ENCODE results near the gene MARVELD3.
"Not testable (repeated sequence)": the region's sequence is repeated elsewhere in the genome, so short reads cannot be mapped to it uniquely, and the experiment has no call there.

The MARVELD3 gene

DNA sequence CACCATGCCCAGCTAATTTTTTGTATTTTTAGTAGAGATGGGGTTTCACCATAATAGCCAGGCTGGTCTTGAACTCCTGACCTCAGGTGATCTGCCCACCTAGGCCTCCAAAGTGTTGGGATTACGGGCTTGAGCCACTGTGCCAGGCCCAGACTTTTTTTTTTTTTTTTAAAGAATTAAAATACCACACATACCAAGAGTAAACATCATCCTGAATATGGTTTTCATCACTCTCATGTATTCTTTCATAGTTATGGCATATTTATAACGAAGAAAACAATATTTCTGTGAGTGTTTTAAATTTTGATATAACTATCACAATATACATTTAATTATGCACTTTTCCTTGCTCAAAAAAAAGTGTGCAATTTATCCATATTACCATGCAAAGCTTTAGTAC, 48.2 kb downstream of the MARVELD3 start:
- TF ChIP-seq LEF1 (IDR thresholded peaks at IDR 0.05; ENCODE audit: borderline replicate concordance) (no peak), TARDBP (IDR thresholded peaks at IDR 0.05) (no peak), FOXA1 (IDR thresholded peaks at IDR 0.05) (no peak), BHLHE40 (IDR thresholded peaks at IDR 0.05; ENCODE audit: borderline replicate concordance) (no peak), CTBP1 (IDR thresholded peaks at IDR 0.05; ENCODE audit: borderline replicate concordance) (no peak), ZNF384 (IDR thresholded peaks at IDR 0.05) (no peak), SUZ12 (IDR thresholded peaks at IDR 0.05) (no peak), FOXK2 (IDR thresholded peaks at IDR 0.05) (no peak), SP1 (IDR thresholded peaks at IDR 0.05) (no peak), FOXM1 (IDR thresholded peaks at IDR 0.05; ENCODE audit: borderline replicate concordance) (no peak), ARNT (IDR thresholded peaks at IDR 0.05) (no peak), L3MBTL2 (conservative IDR thresholded peaks at IDR 0.05) (no peak), ELF4 (IDR thresholded peaks at IDR 0.05) (no peak)
- TF ChIP-seq, protein P1, sequence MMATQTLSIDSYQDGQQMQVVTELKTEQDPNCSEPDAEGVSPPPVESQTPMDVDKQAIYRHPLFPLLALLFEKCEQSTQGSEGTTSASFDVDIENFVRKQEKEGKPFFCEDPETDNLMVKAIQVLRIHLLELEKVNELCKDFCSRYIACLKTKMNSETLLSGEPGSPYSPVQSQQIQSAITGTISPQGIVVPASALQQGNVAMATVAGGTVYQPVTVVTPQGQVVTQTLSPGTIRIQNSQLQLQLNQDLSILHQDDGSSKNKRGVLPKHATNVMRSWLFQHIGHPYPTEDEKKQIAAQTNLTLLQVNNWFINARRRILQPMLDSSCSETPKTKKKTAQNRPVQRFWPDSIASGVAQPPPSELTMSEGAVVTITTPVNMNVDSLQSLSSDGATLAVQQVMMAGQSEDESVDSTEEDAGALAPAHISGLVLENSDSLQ (IDR thresholded peaks at IDR 0.05): no peak
- POLR2A ChIA-PET: no interaction called here
- CTCF ChIA-PET: no interaction called here
- DNase-seq (ENCODE audit: extremely low spot score): no peak

DNA sequence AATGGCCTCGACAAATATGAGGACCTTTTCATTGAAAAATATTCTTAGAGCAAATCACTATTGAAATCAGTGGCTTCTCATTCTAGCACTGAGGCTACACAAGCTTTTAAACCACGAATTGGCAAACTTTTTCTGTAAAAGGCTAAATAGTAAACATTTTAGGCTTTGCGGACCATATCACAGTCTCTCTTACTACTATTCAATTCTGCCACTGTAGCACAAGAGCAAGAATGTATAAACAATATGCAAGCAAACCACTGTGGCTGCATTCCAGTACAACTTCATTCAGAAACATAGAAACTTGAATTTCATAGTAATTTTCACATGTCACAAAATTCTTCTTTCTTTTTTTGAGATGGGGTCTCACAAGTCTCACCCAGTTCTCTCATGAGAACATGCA, 49.4 kb downstream of the MARVELD3 start:
- TF ChIP-seq ZNF384 (IDR thresholded peaks at IDR 0.05) (no peak), FOXM1 (IDR thresholded peaks at IDR 0.05; ENCODE audit: borderline replicate concordance) (no peak), HDGF (IDR thresholded peaks at IDR 0.05; ENCODE audit: borderline replicate concordance) (no peak), SUZ12 (IDR thresholded peaks at IDR 0.05) (no peak), L3MBTL2 (conservative IDR thresholded peaks at IDR 0.05) (no peak), CTBP1 (IDR thresholded peaks at IDR 0.05; ENCODE audit: borderline replicate concordance) (no peak), FOXK2 (IDR thresholded peaks at IDR 0.05) (no peak), FOXA1 (IDR thresholded peaks at IDR 0.05) (no peak), SP1 (IDR thresholded peaks at IDR 0.05) (no peak), NFRKB (IDR thresholded peaks at IDR 0.05) (no peak), TARDBP (IDR thresholded peaks at IDR 0.05) (no peak)
- TF ChIP-seq, protein P1 (IDR thresholded peaks at IDR 0.05): no peak
- CTCF ChIA-PET: no interaction called here
- POLR2A ChIA-PET: no interaction called here
- no peak for DNase-seq (ENCODE audit: extremely low spot score)

GRCh38 chr16:71676236-71676635, 50.3 kb downstream of the MARVELD3 start:
- TF ChIP-seq ZNF384 (IDR thresholded peaks at IDR 0.05) (no peak), SP1 (IDR thresholded peaks at IDR 0.05) (no peak), LEF1 (IDR thresholded peaks at IDR 0.05; ENCODE audit: borderline replicate concordance) (no peak), TARDBP (IDR thresholded peaks at IDR 0.05) (no peak), FOXM1 (IDR thresholded peaks at IDR 0.05; ENCODE audit: borderline replicate concordance) (no peak), ARNT (IDR thresholded peaks at IDR 0.05) (no peak), HDGF (IDR thresholded peaks at IDR 0.05; ENCODE audit: borderline replicate concordance) (no peak), BHLHE40 (IDR thresholded peaks at IDR 0.05; ENCODE audit: borderline replicate concordance) (no peak), SUZ12 (IDR thresholded peaks at IDR 0.05) (no peak), ELF4 (IDR thresholded peaks at IDR 0.05) (no peak), FOXA1 (IDR thresholded peaks at IDR 0.05) (no peak), NFRKB (IDR thresholded peaks at IDR 0.05) (no peak), FOXK2 (IDR thresholded peaks at IDR 0.05) (no peak), L3MBTL2 (conservative IDR thresholded peaks at IDR 0.05) (no peak), CTBP1 (IDR thresholded peaks at IDR 0.05; ENCODE audit: borderline replicate concordance) (no peak)
- TF ChIP-seq, protein P1 (IDR thresholded peaks at IDR 0.05): no peak
- no peak for DNase-seq (ENCODE audit: extremely low spot score)
- ChIA-PET CTCF (interaction anchor here (0.9 kb wide), 1 partner anchor 11 kb away, joined by 3 read pairs; no protein-coding TSS in a partner anchor), POLR2A (no interaction called here)

GRCh38 chr16:71681360-71681759, 55.4 kb downstream of the MARVELD3 start:
- no peak for DNase-seq (ENCODE audit: extremely low spot score)
- ChIA-PET CTCF (interaction anchor here (1.2 kb wide), 1 partner anchor 9 kb away, joined by 3 read pairs; no protein-coding TSS in a partner anchor), POLR2A (no interaction called here)
- TF ChIP-seq L3MBTL2 (conservative IDR thresholded peaks at IDR 0.05) (no peak), FOXA1 (IDR thresholded peaks at IDR 0.05) (no peak), LEF1 (IDR thresholded peaks at IDR 0.05; ENCODE audit: borderline replicate concordance) (no peak), TARDBP (IDR thresholded peaks at IDR 0.05) (no peak), ELF4 (IDR thresholded peaks at IDR 0.05) (no peak), FOXM1 (IDR thresholded peaks at IDR 0.05; ENCODE audit: borderline replicate concordance) (no peak), HDGF (IDR thresholded peaks at IDR 0.05; ENCODE audit: borderline replicate concordance) (no peak), SUZ12 (IDR thresholded peaks at IDR 0.05) (no peak), FOXK2 (IDR thresholded peaks at IDR 0.05) (no peak), ZNF384 (IDR thresholded peaks at IDR 0.05) (no peak), ARNT (IDR thresholded peaks at IDR 0.05) (no peak), BHLHE40 (IDR thresholded peaks at IDR 0.05; ENCODE audit: borderline replicate concordance) (no peak), NFRKB (IDR thresholded peaks at IDR 0.05) (no peak), SP1 (IDR thresholded peaks at IDR 0.05) (no peak), CTBP1 (IDR thresholded peaks at IDR 0.05; ENCODE audit: borderline replicate concordance) (no peak)
- TF ChIP-seq, protein P1 (IDR thresholded peaks at IDR 0.05): no peak

DNA sequence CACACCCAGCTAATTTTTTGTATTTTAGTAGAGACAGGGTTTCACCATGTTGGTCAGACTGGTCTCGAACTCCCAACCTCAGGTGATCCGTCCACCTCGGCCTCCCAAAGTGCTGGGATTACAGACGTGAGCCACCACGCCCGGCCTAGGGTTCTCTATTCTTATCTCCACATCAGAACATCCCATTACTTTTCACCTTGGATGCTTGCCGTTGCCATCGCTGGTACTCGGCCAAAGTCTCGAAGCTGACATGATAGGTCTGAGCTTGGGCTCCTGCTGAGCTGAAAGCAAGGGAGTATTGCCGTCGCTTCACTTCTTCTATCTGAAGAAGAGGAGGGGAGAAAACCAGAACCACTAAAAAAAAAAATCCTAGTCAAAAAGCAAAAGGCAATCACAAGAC, 58.3 kb downstream of the MARVELD3 start:
- POLR2A ChIA-PET; CTCF ChIA-PET; DNase-seq (ENCODE audit: extremely low spot score): not testable (repeated sequence)

Measured in HEK293T (cell line).